Globus pallidus (tissue), 1 donor: ENCODE measurements around the gene SLC6A20.

Experiments
- DNase-seq: peaks from one replicate; pipeline ENCODE4 v3.0.0-alpha.2; 2015; ENCODE audit warnings: low spot score

Gene SLC6A20

GRCh38 chr3:45719655-45720487 lies 76.5 kb downstream of the SLC6A20 start:
- DNase-seq, result no peak

DNA sequence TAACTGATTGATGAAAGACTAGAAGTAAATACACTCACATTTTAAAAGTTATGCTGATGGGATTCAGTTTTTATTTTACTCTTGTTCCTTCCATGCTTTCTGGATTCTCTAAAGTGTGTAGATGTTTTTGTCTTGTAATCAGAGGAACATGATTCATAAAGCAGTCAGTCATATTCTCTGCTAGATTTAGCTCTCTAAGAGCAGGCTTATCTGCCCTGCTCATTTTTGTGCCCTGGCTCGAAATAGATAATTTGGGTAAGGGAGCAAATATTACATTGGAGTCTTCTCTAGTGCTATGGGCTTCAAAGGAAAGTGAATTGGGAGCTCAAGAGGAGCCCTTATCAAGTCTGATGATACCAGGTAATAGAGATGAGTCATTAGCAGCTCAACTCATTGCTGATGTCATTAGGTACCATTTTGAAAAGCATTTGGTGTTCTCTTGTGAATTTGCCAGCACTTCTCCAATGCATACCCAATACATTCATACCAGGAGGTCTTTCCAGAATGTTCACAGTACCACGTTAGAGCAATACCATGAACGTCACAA lies 79.5 kb downstream of the SLC6A20 start:
- DNase-seq, result no peak

GRCh38 chr3:45715945-45716344 lies 80.4 kb downstream of the SLC6A20 start:
- DNase-seq, result no peak

GRCh38 chr3:45712434-45713110 lies 83.8 kb downstream of the SLC6A20 start:
- no peak for DNase-seq

GRCh38 chr3:45711931-45712330 lies 84.4 kb downstream of the SLC6A20 start:
- DNase-seq, result no peak

DNA sequence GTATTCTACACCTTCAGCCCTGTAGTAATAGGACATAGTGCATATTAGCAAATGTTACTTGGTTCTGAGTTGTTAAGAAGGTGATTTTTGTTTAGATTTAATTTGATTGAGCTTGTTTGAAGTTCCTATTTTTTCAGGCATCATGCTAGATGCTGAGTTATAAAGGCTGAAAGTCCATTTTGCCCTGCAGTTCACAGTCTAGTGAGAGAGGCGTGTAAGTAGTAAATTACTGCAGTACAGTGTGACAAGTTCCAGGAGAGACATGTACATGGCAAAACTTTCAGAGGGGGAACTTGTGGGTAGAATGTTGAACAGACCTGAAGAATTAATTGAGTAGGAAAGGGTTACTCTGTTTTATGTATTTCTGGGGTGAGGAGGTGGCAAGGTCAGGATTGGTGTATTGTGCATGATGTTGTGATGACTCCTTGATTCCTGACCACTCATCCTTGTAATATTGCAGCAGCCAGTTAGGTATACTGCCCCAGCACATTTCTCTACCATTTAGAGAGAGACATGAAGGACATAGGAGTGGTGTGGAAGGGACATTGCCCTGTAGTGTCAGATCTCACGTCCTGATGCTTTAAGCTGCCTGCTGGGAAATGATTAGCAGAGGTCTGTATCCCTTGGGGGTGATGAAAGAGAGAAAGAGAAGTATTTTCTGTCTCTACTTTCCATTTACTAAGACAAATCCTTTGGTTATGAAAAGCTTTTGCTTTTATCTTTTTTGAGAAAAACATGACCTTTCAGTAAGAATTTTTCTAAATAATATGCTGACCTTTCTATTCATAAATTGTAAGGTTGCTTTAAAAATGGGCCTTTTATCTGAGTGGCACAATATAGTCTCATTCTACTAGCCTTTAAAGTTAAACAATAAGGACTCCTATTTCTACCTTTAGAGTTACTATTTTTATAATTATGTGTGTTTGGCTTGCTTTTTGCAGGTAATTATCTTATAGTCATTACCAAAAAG lies 90.2 kb downstream of the SLC6A20 start:
- DNase-seq, result no peak
